DOHH2 (cell line): ENCODE data around the gene RRBP1.

Experiments used
- H3F3A ChIP-seq: fragments of 200-600 bp; sonication (generic), shearing (Covaris generic); 2 replicates; pipeline ENCODE4 v1.6.0; 2016; ENCODE audit warnings: antibody characterized with exemption, mild to moderate bottlenecking; ENCODE audit not compliant: control insufficient read depth, insufficient read depth
- H3K27ac ChIP-seq: fragments of 200-600 bp; sonication (generic); 2 replicates; pipeline ENCODE4 v1.5.1; 2014; ENCODE audit warnings: low read depth, mild to moderate bottlenecking, low read length, moderate library complexity
- H3K27me3 ChIP-seq: fragments of 200-600 bp; sonication (generic); 2 replicates; pipeline ENCODE4 v1.6.1; 2014; ENCODE audit warnings: mild to moderate bottlenecking, low read length, mixed read lengths; ENCODE audit not compliant: control insufficient read depth
- H3K36me3 ChIP-seq: fragments of 200-600 bp; sonication (generic); 2 replicates; pipeline ENCODE4 v1.6.1; 2014; ENCODE audit warnings: mild to moderate bottlenecking, low read length, moderate library complexity, mixed read lengths; ENCODE audit not compliant: control insufficient read depth
- H3K4me1 ChIP-seq: fragments of 200-600 bp; sonication (generic); 2 replicates; pipeline ENCODE4 v1.6.1; 2014; ENCODE audit warnings: mild to moderate bottlenecking, low read length, mixed read lengths; ENCODE audit not compliant: control insufficient read depth
- H3K4me2 ChIP-seq: fragments of 200-600 bp; sonication (generic); 2 replicates; pipeline ENCODE4 v1.6.0; 2014; ENCODE audit warnings: mild to moderate bottlenecking, low read length, moderate library complexity
- H3K4me3 ChIP-seq: fragments of 200-600 bp; sonication (generic); 2 replicates; pipeline ENCODE4 v1.5.1; 2014; ENCODE audit warnings: mild to moderate bottlenecking, low read length, mixed read lengths
- H3K79me2 ChIP-seq: fragments of 200-600 bp; sonication (generic); 2 replicates; pipeline ENCODE4 v1.6.1; 2014; ENCODE audit warnings: mild to moderate bottlenecking, low read length, mixed read lengths; ENCODE audit not compliant: control insufficient read depth
- H3K9me2 ChIP-seq: fragments of 200-600 bp; sonication (generic); replicated peaks from 2 replicates; pipeline ENCODE4 v1.6.1; 2014; ENCODE audit warnings: mild to moderate bottlenecking, low read length, mixed read lengths; ENCODE audit not compliant: control insufficient read depth
- H3K9me3 ChIP-seq: fragments of 200-600 bp; sonication (generic); 2 replicates; pipeline ENCODE4 v1.6.1; 2014; ENCODE audit warnings: antibody characterized with exemption, low read length, mixed read lengths; ENCODE audit not compliant: control insufficient read depth, insufficient read depth
- H4K20me1 ChIP-seq: fragments of 200-600 bp; sonication (generic); 2 replicates; pipeline ENCODE4 v1.6.0; 2014; ENCODE audit warnings: low read depth, mild to moderate bottlenecking, antibody characterized with exemption, low read length, moderate library complexity; ENCODE audit not compliant: control insufficient read depth, insufficient read depth
- CTCF ChIP-seq: fragments of 200-600 bp; sonication (generic); IDR thresholded peaks from one replicate; pipeline ENCODE4 v1.5.1; 2014; ENCODE audit warnings: antibody characterized with exemption, mild to moderate bottlenecking, low read depth, low read length; ENCODE audit not compliant: poor library complexity, severe bottlenecking
- EZH2phosphoT487 ChIP-seq: fragments of 200-600 bp; sonication (generic); IDR thresholded peaks from 2 replicates; pipeline ENCODE4 v1.6.1; 2017; ENCODE audit warnings: borderline replicate concordance, mild to moderate bottlenecking, antibody characterized with exemption, low read length, moderate library complexity, mixed read lengths

RRBP1 gene

GRCh38 chr20:17576215-17576614, 105.8 kb downstream of the RRBP1 start:
- Histone ChIP-seq H3K4me2 (no peak overlapping the region), H3K9me3 (no peaks in the 10 kb centered on the region), H3K27me3 (no peaks in the 10 kb centered on the region), H3F3A (no peaks in the 10 kb centered on the region), H3K36me3 (no peaks in the 10 kb centered on the region), H4K20me1 (no peaks in the 10 kb centered on the region), H3K79me2 (peaks cover 40% of the 10 kb centered on the region), H3K9me2 (no peaks in the 10 kb centered on the region), H3K4me1 (peaks cover 14% of the 10 kb centered on the region), H3K27ac (no peak overlapping the region), H3K4me3 (no peak overlapping the region)
- TF ChIP-seq EZH2phosphoT487 (no peak), CTCF (no peak)

GRCh38 chr20:17573463-17573862, 108.6 kb downstream of the RRBP1 start:
- Histone ChIP-seq H3K4me3 (no peak overlapping the region), H3K36me3 (no peaks in the 10 kb centered on the region; the same call in 1 of the 2 replicates), H4K20me1 (no peaks in the 10 kb centered on the region), H3K4me1 (peaks cover 24% of the 10 kb centered on the region), H3K27ac (no peak overlapping the region), H3F3A (peaks cover 4% of the 10 kb centered on the region; the same call in 1 of the 2 replicates), H3K27me3 (peaks cover 7% of the 10 kb centered on the region), H3K9me3 (no peaks in the 10 kb centered on the region), H3K4me2 (no peak overlapping the region), H3K79me2 (peaks cover 51% of the 10 kb centered on the region), H3K9me2 (no peaks in the 10 kb centered on the region)
- TF ChIP-seq CTCF (no peak), EZH2phosphoT487 (no peak)

- Histone ChIP-seq H3K9me3 (no peaks in the 10 kb centered on the region), H3K4me3 (peak overlapping the region; percentile 33)
Measured at GRCh38 chr20:17572034-17572638, 109.9 kb downstream of the RRBP1 start.

More at GRCh38 chr20:17572034-17572638, 109.9 kb downstream of the RRBP1 start:
- TF ChIP-seq EZH2phosphoT487 (no peak), CTCF (no peak)
- H3K27me3 ChIP-seq: peaks cover 9% of the 10 kb centered on the region
- no peaks in the 10 kb centered on the region for H4K20me1 ChIP-seq
- peaks cover 48% of the 10 kb centered on the region for H3K79me2 ChIP-seq
- peaks cover 24% of the 10 kb centered on the region for H3K4me1 ChIP-seq
- peaks cover 5% of the 10 kb centered on the region; the same call in 1 of the 2 replicates for H3F3A ChIP-seq
- H3K9me2 ChIP-seq: no peaks in the 10 kb centered on the region
- no peak overlapping the region for H3K27ac ChIP-seq
- peak overlapping the region; percentile 84 for H3K4me2 ChIP-seq
- H3K36me3 ChIP-seq: no peaks in the 10 kb centered on the region; the same call in 1 of the 2 replicates
